ENCODE measurements around the gene TLCD1. TPM values are rescaled to one million over a fixed set of nuclear protein-coding genes. Genes with fewer than 3 reads are reported as not detected.

Gene TLCD1
- total RNA-seq, 1 experiment from 2014 or later: 50.7 TPM

DNA sequence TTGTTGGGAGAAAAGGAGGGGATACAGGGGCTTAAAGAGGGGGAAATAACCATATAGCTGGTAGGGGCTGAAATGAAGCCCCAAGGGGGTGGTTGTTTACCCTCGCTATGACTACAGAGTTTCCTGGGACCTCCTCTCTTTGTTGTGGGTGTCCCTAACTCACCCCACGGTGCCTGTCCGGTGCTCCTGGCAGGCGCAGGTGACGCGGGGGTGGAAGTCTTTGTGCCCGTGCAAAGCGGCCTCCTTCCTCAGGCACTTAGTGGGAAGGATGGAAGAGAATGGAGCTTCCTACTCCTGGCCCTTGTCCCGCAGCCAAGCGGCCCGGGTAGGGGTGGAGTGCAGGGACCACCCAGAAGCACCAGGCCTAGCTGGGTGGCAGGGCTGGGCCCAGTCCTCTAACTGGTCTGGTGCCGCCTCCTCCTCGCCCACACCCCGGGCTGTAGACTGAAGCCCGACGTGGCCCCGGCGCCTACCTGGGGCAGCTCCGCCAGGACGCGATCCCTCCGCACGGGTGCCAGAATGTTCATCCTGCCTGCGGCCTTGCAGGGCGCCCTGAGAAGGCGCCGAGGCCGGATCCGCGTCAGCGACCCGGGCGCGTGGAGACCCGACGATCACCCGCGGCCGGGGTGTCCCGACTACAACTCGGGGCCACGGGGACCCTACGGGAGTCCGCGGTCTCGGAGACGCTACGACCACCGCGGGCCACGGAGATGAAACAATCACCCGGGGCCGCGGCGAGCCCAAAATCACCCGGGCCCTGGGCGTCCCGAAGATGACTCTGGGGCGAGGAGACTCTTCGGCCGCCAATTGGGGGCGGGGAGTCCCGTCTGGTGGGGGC, 9.1 kb downstream of the TLCD1 start:
- peak; percentile 55 for DNase-seq
- Histone ChIP-seq H3K56ac (ENCODE audit: insufficient read length, low read depth, low read length) (no peak overlapping the region), H2BK20ac (ENCODE audit: low read depth, low read length, poor library complexity, severe bottlenecking) (no peak overlapping the region), H3K27ac (ENCODE audit: insufficient read length, low read depth, low read length) (no peak overlapping the region), H3K23ac (ENCODE audit: insufficient read length, low read depth, low read length) (no peak overlapping the region), H2AFZ (ENCODE audit: low read length) (no peak overlapping the region), H3K79me1 (ENCODE audit: insufficient read depth, low read depth, low read length, poor library complexity, severe bottlenecking) (peaks cover 4% of the 10 kb centered on the region), H3K18ac (ENCODE audit: insufficient read length, low read depth, low read length) (peak overlapping the region; percentile 49), H3K27me3 (ENCODE audit: insufficient read depth, low read length) (no peaks in the 10 kb centered on the region), H3K9me3 (ENCODE audit: control insufficient read depth, low read depth, low read length) (no peaks in the 10 kb centered on the region), H3K9ac (ENCODE audit: extremely low read depth, insufficient read length, low read length) (peak overlapping the region; percentile 59), H4K5ac (ENCODE audit: insufficient read length, low read depth, low read length) (no peak overlapping the region), H3T11ph (ENCODE audit: low read length) (no peak overlapping the region), H2BK120ac (ENCODE audit: low read depth, low read length, poor library complexity, severe bottlenecking) (no peak overlapping the region), H2AK5ac (ENCODE audit: insufficient read length, low read length) (no peak overlapping the region), H2BK12ac (ENCODE audit: insufficient read length, low read depth, low read length) (no peak overlapping the region), H4K20me1 (ENCODE audit: control insufficient read depth, insufficient read depth, insufficient read length) (no peaks in the 10 kb centered on the region), H2BK5ac (ENCODE audit: insufficient read length, low read length) (no peak overlapping the region), H3K79me2 (ENCODE audit: insufficient read depth, low read length) (peaks cover 24% of the 10 kb centered on the region; the same call in 1 of the 2 replicates), H2BK15ac (ENCODE audit: low read depth, low read length) (no peak overlapping the region), H3K4me1 (ENCODE audit: insufficient read depth, low read length) (peaks cover 8% of the 10 kb centered on the region; the same call in 1 of the 2 replicates), H4K91ac (ENCODE audit: insufficient read length, low read depth, low read length) (no peak overlapping the region), H3K23me2 (ENCODE audit: insufficient read length, low read depth, low read length, poor library complexity, severe bottlenecking) (peaks cover 27% of the 10 kb centered on the region), H3K4me2 (ENCODE audit: insufficient read depth, insufficient read length, low read length) (peak overlapping the region; percentile 67), H3K4ac (ENCODE audit: low read depth, low read length) (no peak overlapping the region), H3K14ac (ENCODE audit: insufficient read depth, low read length) (peak overlapping the region; percentile 4), H4K8ac (replicated peaks; ENCODE audit: insufficient read length, low read depth, low read length) (no peak overlapping the region)
- peak overlapping the region; percentile 99 for H3K4me3 Mint-ChIP-seq
- TF ChIP-seq, protein P1, sequence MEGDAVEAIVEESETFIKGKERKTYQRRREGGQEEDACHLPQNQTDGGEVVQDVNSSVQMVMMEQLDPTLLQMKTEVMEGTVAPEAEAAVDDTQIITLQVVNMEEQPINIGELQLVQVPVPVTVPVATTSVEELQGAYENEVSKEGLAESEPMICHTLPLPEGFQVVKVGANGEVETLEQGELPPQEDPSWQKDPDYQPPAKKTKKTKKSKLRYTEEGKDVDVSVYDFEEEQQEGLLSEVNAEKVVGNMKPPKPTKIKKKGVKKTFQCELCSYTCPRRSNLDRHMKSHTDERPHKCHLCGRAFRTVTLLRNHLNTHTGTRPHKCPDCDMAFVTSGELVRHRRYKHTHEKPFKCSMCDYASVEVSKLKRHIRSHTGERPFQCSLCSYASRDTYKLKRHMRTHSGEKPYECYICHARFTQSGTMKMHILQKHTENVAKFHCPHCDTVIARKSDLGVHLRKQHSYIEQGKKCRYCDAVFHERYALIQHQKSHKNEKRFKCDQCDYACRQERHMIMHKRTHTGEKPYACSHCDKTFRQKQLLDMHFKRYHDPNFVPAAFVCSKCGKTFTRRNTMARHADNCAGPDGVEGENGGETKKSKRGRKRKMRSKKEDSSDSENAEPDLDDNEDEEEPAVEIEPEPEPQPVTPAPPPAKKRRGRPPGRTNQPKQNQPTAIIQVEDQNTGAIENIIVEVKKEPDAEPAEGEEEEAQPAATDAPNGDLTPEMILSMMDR (conservative IDR thresholded peaks at IDR 0.05): no peak
- H3K36me3 Mint-ChIP-seq (ENCODE audit: insufficient read depth in 1 of 3, low read depth in 3 of 3): peaks cover 46 to 60% (median 47%) of the 10 kb centered on the region in 3 experiments
- peaks cover 30 to 52% of the 10 kb centered on the region in 2 experiments for H3K4me1 Mint-ChIP-seq
- no peaks in the 10 kb centered on the region; a peak in 1 of 5 replicates for H3K9me3 Mint-ChIP-seq
- H3K27ac Mint-ChIP-seq: peak overlapping the region in 2 of 3 experiments; percentile 70 to 92; a peak in 3 of 7 replicates
- H3K27me3 Mint-ChIP-seq (ENCODE audit: low read depth): no peaks in the 10 kb centered on the region
- no CpG with 5 or more reads among the region's 63 CpGs for WGBS (ENCODE audit: extremely low coverage, insufficient read length, low lambda C conversion rate)

Data from H9 (cell line).